Vagina (tissue), 2 donors: ENCODE results near the gene FGD4. TPM values are rescaled to one million over a fixed set of nuclear protein-coding genes. Genes with fewer than 3 reads are reported as not detected.
A peak's percentile ranks its signal among the peaks of the same experiment; 100 is the strongest.

Experiments used
- DNase-seq, 2 donors: peaks; one replicate each; pipeline ENCODE4 v3.0.0-alpha.2; 2017; ENCODE audit errors: extremely low spot score in 2 of 2
- H3K27ac ChIP-seq: fragments of 200-600 bp; sonication (generic); one replicate; pipeline ENCODE4 v1.5.1; 2019
- H3K27me3 ChIP-seq: fragments of 200-600 bp; sonication (generic); one replicate; pipeline ENCODE4 v1.5.1; 2019
- H3K36me3 ChIP-seq, 2 donors: fragments of 200-600 bp; sonication (generic); one replicate each; pipeline ENCODE4 v1.5.1; 2017 to 2019
- H3K4me1 ChIP-seq: fragments of 200-600 bp; sonication (generic); one replicate; pipeline ENCODE4 v1.5.1; 2019
- H3K4me3 ChIP-seq, 2 donors: fragments of 200-600 bp; sonication (generic); 1 replicate in 1 of 2; 2 replicates in 1 of 2; pipeline ENCODE4 v1.5.1; 2016 to 2019
- H3K9me3 ChIP-seq: fragments of 200-600 bp; sonication (generic); one replicate; pipeline ENCODE4 v1.5.1; 2019
- POLR2A ChIP-seq, 2 donors: fragments of 450-650 bp; IDR thresholded peaks; one replicate each; pipeline ENCODE4 v1.6.1; 2017; ENCODE audit warnings: antibody characterized with exemption in 2 of 2, mild to moderate bottlenecking in 2 of 2, moderate library complexity in 2 of 2
- POLR2AphosphoS5 ChIP-seq, 2 donors: sonication (generic); formaldehyde crosslinking; IDR thresholded peaks; one replicate each; pipeline ENCODE4 v1.9.0; 2017; ENCODE audit warnings: antibody characterized with exemption in 2 of 2, mild to moderate bottlenecking in 2 of 2, low read depth in 1 of 2; ENCODE audit not compliant: insufficient read depth in 1 of 2
- intact Hi-C: fragments of 100-400 bp; cut with DNase I; formaldehyde crosslinking; loops from one replicate; pipeline ENCODE4 v1.15.1; 2023
- total RNA-seq: library from RNA; depleted of rRNA; stranded (reverse); fragments of >200 nt; gene quantifications from one replicate; pipeline ENCODE4 v1.2.3, GENCODE V29; 2016
- TF ChIP-seq, protein P1 (sequence below), 3 experiments: fragments of 450-650 bp in 2 of 3; fragments of 200-600 bp in 1 of 3; sonication (generic) in 1 of 3; IDR thresholded peaks; one replicate each; pipeline ENCODE4 v1.5.1; 2017 to 2019; ENCODE audit warnings: antibody characterized with exemption in 3 of 3, mild to moderate bottlenecking in 2 of 3, moderate library complexity in 2 of 3

The FGD4 gene
- total RNA-seq, 1 donor from 2014 or later: 38.3 TPM

DNA sequence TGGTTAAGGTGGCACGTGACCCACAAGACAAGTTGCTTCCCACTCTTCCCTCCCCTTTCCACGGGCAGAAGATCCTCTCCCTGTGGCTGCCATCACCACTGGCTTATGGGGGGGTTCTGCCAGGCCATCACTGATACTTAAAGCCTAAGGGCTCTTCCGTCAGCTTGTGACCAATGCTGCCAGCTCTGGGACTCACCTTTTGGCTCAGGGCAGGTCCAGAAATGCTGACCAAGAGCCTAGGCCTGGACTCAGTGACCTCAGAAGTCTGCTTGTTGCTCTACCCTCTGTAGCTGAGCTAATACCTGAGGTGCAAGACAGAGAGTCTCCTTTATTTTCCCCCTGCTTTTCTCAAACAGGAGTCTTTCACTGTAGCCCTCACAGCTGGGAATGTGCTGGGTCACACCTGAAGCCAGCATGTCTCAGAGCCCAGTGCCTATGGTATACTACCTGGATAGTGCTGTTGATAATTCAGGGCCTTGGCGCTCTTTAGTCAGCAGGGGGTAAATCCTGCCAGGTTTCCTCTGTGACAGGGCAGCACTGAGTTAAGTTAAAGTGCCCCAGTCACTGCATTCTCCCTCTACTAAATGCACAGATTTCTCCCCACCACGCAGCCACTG is 19.7 kb downstream of the FGD4 start:
- Histone ChIP-seq H3K4me3 (no peak overlapping the region), H3K27me3 (no peaks in the 10 kb centered on the region), H3K4me1 (peaks cover 8% of the 10 kb centered on the region), H3K27ac (no peak overlapping the region), H3K36me3 (no peaks in the 10 kb centered on the region), H3K9me3 (no peaks in the 10 kb centered on the region)
- intact Hi-C loops: no loop called here
- TF ChIP-seq POLR2AphosphoS5 (IDR thresholded peaks at IDR 0.05; ENCODE audit: insufficient read depth in 1 of 2, low read depth in 1 of 2) (no peak), POLR2A (IDR thresholded peaks at IDR 0.05) (no peak)
- TF ChIP-seq, protein P1, sequence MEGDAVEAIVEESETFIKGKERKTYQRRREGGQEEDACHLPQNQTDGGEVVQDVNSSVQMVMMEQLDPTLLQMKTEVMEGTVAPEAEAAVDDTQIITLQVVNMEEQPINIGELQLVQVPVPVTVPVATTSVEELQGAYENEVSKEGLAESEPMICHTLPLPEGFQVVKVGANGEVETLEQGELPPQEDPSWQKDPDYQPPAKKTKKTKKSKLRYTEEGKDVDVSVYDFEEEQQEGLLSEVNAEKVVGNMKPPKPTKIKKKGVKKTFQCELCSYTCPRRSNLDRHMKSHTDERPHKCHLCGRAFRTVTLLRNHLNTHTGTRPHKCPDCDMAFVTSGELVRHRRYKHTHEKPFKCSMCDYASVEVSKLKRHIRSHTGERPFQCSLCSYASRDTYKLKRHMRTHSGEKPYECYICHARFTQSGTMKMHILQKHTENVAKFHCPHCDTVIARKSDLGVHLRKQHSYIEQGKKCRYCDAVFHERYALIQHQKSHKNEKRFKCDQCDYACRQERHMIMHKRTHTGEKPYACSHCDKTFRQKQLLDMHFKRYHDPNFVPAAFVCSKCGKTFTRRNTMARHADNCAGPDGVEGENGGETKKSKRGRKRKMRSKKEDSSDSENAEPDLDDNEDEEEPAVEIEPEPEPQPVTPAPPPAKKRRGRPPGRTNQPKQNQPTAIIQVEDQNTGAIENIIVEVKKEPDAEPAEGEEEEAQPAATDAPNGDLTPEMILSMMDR (IDR thresholded peaks at IDR 0.05): no peak
- DNase-seq: no peak

DNA sequence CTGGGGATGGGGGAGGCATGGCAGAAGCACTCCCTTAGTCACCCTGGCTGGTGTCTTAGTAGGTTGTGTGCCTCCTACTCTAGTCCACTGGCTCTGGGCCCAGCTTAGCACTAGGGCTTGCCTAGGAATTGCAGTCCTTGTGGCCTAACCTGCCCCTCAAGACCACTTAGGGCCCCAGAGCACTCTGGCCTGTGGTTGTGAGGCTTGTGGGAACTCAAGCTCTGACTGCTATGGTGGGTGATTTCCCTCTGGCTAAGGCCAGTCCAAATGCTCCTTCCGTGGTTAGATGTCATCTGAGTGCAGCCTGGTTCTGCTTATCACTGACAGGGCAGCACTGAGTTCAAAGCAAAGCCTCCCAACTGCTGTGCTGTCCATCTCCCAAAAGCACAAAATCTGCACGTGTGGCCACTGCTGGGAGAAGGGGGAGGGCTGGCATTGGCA is 20.2 kb downstream of the FGD4 start:
- TF ChIP-seq POLR2AphosphoS5 (IDR thresholded peaks at IDR 0.05; ENCODE audit: insufficient read depth in 1 of 2, low read depth in 1 of 2) (no peak), POLR2A (IDR thresholded peaks at IDR 0.05) (no peak)
- TF ChIP-seq, protein P1 (IDR thresholded peaks at IDR 0.05): no peak
- no peaks in the 10 kb centered on the region for H3K27me3 ChIP-seq
- no peaks in the 10 kb centered on the region for H3K36me3 ChIP-seq
- DNase-seq: no peak
- peaks cover 8% of the 10 kb centered on the region for H3K4me1 ChIP-seq
- H3K9me3 ChIP-seq: no peaks in the 10 kb centered on the region
- H3K27ac ChIP-seq: no peak overlapping the region
- no peak overlapping the region for H3K4me3 ChIP-seq
- intact Hi-C loops: no loop called here

DNA sequence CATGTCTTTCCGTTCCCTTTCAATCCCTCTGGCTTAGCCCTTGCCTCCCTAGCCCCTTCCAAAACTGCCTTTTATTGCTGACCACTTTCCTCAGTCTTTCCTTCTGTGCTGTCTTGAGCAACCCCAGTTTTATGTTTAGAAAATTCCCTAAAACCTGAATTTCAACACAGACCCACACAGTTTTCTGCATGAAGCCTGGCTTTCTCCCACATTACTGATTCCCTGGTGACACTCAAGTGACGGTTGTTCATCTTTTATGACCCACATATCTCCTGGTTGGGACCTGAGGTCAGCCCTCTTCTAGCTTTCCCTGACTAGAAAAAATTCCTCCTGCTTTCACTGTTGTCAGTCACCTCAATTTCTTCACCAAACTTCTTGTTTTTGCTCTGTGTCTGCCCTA is 21.0 kb downstream of the FGD4 start:
- Histone ChIP-seq H3K27ac (no peak overlapping the region), H3K27me3 (no peaks in the 10 kb centered on the region), H3K9me3 (no peaks in the 10 kb centered on the region), H3K4me3 (no peak overlapping the region), H3K36me3 (no peaks in the 10 kb centered on the region), H3K4me1 (peaks cover 8% of the 10 kb centered on the region)
- no peak for DNase-seq
- TF ChIP-seq POLR2A (IDR thresholded peaks at IDR 0.05): no peak
- TF ChIP-seq, protein P1 (IDR thresholded peaks at IDR 0.05): no peak
- no peak for TF ChIP-seq POLR2AphosphoS5 (IDR thresholded peaks at IDR 0.05; ENCODE audit: insufficient read depth in 1 of 2, low read depth in 1 of 2)
- intact Hi-C loops: no loop called here

DNA sequence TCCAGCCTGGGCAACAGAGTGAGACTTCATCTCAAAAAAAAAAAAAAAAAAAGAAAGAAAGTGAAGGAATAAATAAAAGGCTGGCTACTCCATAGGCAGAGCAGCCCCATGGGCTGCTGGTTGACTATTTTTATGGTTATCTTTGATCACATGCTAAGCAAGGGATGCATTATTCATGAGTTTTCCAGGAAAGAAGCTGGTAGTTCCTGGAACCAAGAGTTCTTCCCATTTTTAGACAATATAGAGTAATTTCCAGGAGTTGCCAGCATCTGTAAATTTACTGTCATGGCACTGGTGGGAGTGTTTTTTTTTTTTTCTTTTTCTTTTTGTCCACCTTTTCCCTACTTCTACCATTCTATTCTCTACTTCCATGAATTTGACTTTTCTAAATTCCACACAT is 24.2 kb downstream of the FGD4 start:
- intact Hi-C loops: no loop called here
- no peak overlapping the region for H3K4me3 ChIP-seq
- no peaks in the 10 kb centered on the region for H3K27me3 ChIP-seq
- no peaks in the 10 kb centered on the region for H3K36me3 ChIP-seq
- H3K9me3 ChIP-seq: peaks cover 3% of the 10 kb centered on the region
- TF ChIP-seq POLR2AphosphoS5 (IDR thresholded peaks at IDR 0.05; ENCODE audit: insufficient read depth in 1 of 2, low read depth in 1 of 2) (no peak), POLR2A (IDR thresholded peaks at IDR 0.05) (no peak)
- TF ChIP-seq, protein P1 (IDR thresholded peaks at IDR 0.05): no peak
- DNase-seq: no peak
- peaks cover 8% of the 10 kb centered on the region for H3K4me1 ChIP-seq
- peak overlapping the region; percentile 55 for H3K27ac ChIP-seq

GRCh38 chr12:32431025-32431424 is 31.7 kb downstream of the FGD4 start:
- no peak overlapping the region for H3K27ac ChIP-seq
- peaks cover 3% of the 10 kb centered on the region for H3K9me3 ChIP-seq
- H3K36me3 ChIP-seq: no peaks in the 10 kb centered on the region
- no peaks in the 10 kb centered on the region for H3K27me3 ChIP-seq
- H3K4me1 ChIP-seq: no peaks in the 10 kb centered on the region
- H3K4me3 ChIP-seq: no peak overlapping the region
- DNase-seq: no peak
- TF ChIP-seq, protein P1 (IDR thresholded peaks at IDR 0.05): no peak
- TF ChIP-seq POLR2A (IDR thresholded peaks at IDR 0.05): no peak
- no peak for TF ChIP-seq POLR2AphosphoS5 (IDR thresholded peaks at IDR 0.05; ENCODE audit: insufficient read depth in 1 of 2, low read depth in 1 of 2)
- intact Hi-C loops: no loop called here
